Nephron progenitor cell (in vitro differentiated cells): ENCODE results near the gene TYW3.

Source experiments
- DNase-seq: peaks from one replicate; pipeline ENCODE4 v3.0.0; 2021
- H3K27ac Mint-ChIP-seq: 2 replicates; pipeline ENCODE4 v1.8.0; 2021; ENCODE audit warnings: mild to moderate bottlenecking, moderate library complexity, mixed read lengths
- H3K27me3 Mint-ChIP-seq: 2 replicates; pipeline ENCODE4 v1.8.0; 2021; ENCODE audit warnings: mild to moderate bottlenecking, low read depth, mixed read lengths; ENCODE audit not compliant: poor library complexity
- H3K36me3 Mint-ChIP-seq: 2 replicates; pipeline ENCODE4 v1.8.0; 2021; ENCODE audit warnings: low read depth, mixed read lengths
- H3K4me1 Mint-ChIP-seq: 2 replicates; pipeline ENCODE4 v1.8.0; 2021; ENCODE audit warnings: mixed read lengths
- H3K4me3 Mint-ChIP-seq: 2 replicates; pipeline ENCODE4 v1.8.0; 2021; ENCODE audit warnings: mild to moderate bottlenecking, moderate library complexity, mixed read lengths
- H3K9me3 Mint-ChIP-seq: 2 replicates; pipeline ENCODE4 v1.8.0; 2021; ENCODE audit warnings: mild to moderate bottlenecking, moderate library complexity, mixed read lengths
- TF ChIP-seq, protein P1 (sequence below): fragments of 200-600 bp; sonication (generic); IDR thresholded peaks from 2 replicates; pipeline ENCODE4 v1.5.0; 2021; ENCODE audit warnings: antibody characterized with exemption

TYW3 gene, protein sequence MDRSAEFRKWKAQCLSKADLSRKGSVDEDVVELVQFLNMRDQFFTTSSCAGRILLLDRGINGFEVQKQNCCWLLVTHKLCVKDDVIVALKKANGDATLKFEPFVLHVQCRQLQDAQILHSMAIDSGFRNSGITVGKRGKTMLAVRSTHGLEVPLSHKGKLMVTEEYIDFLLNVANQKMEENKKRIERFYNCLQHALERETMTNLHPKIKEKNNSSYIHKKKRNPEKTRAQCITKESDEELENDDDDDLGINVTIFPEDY

DNA sequence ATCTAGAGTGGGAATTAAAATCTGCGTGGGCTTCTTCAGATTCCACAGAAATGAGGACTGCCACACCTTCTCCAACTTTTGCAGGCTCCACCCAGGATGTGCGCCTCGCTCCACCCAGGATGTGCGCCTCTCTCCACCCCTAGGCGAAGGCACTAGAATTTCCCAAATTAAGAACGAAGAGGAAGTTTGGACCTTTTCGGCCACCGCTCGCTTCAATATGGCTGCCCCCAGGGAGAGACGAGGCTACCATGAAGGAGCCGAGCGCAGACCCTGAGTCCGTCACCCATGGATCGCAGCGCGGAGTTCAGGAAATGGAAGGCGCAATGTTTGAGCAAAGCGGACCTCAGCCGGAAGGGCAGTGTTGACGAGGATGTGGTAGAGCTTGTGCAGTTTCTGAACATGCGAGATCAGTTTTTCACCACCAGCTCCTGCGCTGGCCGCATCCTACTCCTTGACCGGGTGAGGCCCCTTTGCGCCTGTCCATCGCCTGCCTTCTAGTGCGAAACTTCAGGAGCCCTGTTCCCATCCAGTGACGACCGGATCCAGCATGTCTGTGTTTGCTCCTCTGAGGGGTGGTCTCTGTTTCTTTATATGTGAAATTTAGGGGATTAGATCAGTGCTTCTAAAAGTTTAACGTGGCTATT is at the start of gene TYW3, which contains the start of gene CRYZ:
Gene TYW3 (plus strand): TSS at position 193 of the 644 bp plus-strand sequence. CDS start 93 bp downstream, at position 286.
Gene CRYZ (minus strand): TSS at position 91 of the 644 bp plus-strand sequence. CDS start 8,229 bp downstream, outside the sequence.
- Mint-ChIP-seq H3K9me3 (peaks cover 31% of the 10 kb centered on the region), H3K27me3 (no peaks in the 10 kb centered on the region), H3K27ac (peak within 1 kb of the TSS; percentile 99), H3K4me3 (peak within 1 kb of the TSS; percentile 94), H3K36me3 (peaks cover 52% of the 10 kb centered on the region), H3K4me1 (peaks cover 26% of the 10 kb centered on the region)
- TF ChIP-seq, protein P1, sequence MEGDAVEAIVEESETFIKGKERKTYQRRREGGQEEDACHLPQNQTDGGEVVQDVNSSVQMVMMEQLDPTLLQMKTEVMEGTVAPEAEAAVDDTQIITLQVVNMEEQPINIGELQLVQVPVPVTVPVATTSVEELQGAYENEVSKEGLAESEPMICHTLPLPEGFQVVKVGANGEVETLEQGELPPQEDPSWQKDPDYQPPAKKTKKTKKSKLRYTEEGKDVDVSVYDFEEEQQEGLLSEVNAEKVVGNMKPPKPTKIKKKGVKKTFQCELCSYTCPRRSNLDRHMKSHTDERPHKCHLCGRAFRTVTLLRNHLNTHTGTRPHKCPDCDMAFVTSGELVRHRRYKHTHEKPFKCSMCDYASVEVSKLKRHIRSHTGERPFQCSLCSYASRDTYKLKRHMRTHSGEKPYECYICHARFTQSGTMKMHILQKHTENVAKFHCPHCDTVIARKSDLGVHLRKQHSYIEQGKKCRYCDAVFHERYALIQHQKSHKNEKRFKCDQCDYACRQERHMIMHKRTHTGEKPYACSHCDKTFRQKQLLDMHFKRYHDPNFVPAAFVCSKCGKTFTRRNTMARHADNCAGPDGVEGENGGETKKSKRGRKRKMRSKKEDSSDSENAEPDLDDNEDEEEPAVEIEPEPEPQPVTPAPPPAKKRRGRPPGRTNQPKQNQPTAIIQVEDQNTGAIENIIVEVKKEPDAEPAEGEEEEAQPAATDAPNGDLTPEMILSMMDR, result no peak
- peak; percentile 80 for DNase-seq

DNA sequence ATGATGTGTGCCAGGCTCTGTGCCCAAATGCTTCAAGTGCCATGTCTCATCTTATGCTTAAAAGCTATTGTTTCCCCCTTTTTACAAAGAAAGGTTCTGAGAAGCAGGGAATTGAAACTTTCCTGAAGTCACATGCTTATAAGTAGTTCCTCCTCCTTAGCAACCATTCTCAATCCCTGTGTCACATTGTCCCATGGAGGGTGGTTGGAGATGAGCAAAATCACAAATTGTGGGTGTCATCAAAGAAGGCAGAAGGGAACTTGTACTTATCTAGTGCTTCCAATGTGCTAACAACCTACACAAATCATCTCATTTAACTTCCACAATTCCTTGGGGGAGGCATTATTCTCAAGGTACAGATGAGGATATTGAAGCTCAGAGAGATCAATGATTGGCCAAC is 49.3 kb upstream of the TYW3 start:
- TF ChIP-seq, protein P1, result no peak
- no peak for DNase-seq
- Mint-ChIP-seq H3K4me1 (peaks cover 14% of the 10 kb centered on the region), H3K4me3 (no peak overlapping the region), H3K27ac (no peak overlapping the region), H3K36me3 (no peaks in the 10 kb centered on the region), H3K27me3 (no peaks in the 10 kb centered on the region), H3K9me3 (no peaks in the 10 kb centered on the region)

DNA sequence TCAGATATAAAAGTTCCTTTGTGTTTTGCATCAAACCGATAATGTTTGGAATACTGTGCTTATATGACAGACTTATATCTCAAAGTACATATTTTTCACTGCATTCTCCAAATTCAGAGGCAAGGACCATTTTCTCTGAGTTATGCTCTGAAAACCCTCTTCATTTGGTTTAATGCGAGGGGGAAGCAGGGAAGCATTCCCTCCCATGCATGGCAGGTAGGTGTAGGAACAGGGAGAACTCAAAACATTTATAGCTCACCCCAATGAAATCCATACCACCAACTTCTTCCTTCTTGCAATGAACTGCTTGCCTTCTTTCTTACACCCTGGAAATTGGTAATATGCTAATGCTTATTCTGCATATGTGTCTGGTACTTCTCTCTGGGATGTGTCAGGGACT is 48.7 kb upstream of the TYW3 start:
- no peaks in the 10 kb centered on the region for H3K27me3 Mint-ChIP-seq
- H3K36me3 Mint-ChIP-seq, result no peaks in the 10 kb centered on the region
- TF ChIP-seq, protein P1, result no peak
- H3K9me3 Mint-ChIP-seq, result no peaks in the 10 kb centered on the region
- H3K4me3 Mint-ChIP-seq, result no peak overlapping the region
- DNase-seq, result no peak
- H3K4me1 Mint-ChIP-seq, result peaks cover 16% of the 10 kb centered on the region
- no peak overlapping the region for H3K27ac Mint-ChIP-seq

DNA sequence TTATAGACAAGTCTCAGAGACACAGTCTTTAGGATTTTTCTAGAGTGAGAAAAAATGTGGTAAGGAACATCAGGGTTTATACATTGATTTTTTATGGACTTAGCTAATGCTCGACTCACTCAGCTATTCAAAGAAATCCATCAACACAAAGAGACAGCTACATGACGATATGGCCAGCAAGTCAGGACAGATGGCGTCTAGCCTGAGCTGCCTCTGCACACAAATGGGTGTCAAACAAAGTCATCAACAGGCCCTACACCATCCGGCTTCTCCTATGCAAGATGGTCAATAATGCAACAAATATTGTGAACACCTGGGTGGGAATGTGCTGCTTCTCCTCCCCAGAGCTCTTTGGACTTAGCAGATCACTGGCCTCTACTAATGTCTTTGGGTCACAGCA is 46.0 kb upstream of the TYW3 start:
- no peak for DNase-seq
- Mint-ChIP-seq H3K4me3 (no peak overlapping the region), H3K9me3 (no peaks in the 10 kb centered on the region), H3K4me1 (peaks cover 23% of the 10 kb centered on the region), H3K27ac (no peak overlapping the region), H3K27me3 (no peaks in the 10 kb centered on the region), H3K36me3 (no peaks in the 10 kb centered on the region)
- TF ChIP-seq, protein P1, result no peak

DNA sequence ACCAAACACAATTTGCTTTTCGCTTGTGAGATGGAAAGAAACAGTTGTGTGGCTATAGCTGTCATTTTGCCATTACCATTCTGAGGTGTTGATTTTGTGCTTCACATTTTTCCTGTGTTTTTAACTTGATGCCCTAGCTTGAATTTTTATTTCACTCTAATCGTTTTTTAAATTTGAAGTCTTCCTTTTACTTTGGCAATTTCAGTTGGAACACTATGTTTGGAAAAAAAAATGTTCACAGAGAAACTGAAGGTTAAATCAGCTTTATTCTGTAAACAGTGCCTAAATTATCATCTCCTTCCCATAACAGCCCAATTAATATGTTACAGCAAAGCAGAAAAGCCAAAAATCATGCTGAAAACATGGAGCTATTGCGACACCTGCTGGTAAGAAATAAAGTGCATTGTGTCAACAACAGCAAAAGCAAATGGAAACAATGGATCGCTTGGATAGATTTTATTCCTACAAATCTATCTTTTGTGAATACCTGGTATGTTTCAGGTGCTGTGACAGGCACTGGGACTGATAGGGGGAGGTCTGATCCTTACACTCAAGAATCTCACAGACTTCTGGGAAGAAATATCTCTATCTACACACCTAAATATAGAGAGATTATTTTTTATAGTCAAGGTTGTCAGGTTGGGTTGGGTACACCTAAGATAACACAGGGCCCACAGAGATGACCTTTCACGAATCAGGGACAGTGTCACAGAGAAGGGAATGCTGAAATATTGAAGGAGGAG is 43.2 kb upstream of the TYW3 start:
- TF ChIP-seq, protein P1, result peak; percentile 80
- DNase-seq, result peak; percentile 63

More for the DNA sequence above, 43.2 kb upstream of the TYW3 start:
- Mint-ChIP-seq H3K4me3 (peak overlapping the region; percentile 44), H3K36me3 (no peaks in the 10 kb centered on the region), H3K9me3 (no peaks in the 10 kb centered on the region), H3K27ac (peak overlapping the region; percentile 89), H3K4me1 (peaks cover 23% of the 10 kb centered on the region), H3K27me3 (no peaks in the 10 kb centered on the region)
